ENCODE measurements around the gene GNB5. TPM values are rescaled to one million over a fixed set of nuclear protein-coding genes. Genes with fewer than 3 reads are reported as not detected.
"Not testable (repeated sequence)": the region's sequence is repeated elsewhere in the genome, so short reads cannot be mapped to it uniquely, and the experiment has no call there.

GNB5 gene
- total RNA-seq, 1 donor from 2014 or later, result 25.6 TPM

DNA sequence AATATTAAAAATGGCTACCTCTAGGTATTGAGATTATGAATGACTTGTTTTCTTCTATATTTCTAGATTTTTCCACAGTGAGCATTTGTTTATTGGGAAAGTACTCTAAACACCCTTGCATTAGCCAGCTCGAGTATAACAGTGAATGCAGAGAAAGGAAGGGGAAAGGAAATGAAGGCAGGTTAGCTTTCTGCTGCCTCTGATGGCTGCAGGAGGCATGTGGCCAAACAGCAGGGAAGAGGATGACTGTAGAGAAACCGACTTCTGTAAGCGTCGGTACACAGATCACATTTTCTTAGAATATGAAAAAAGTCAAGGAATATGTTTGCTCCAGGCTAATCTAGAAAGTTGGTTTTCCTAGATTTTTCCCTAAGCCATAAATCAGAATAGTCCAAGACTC, 19.8 kb downstream of the GNB5 start:
- DNase-seq (ENCODE audit: low read depth), result no peak
- no peak overlapping the region for H3K27ac ChIP-seq (ENCODE audit: low read depth, low read length)
- peaks cover 16% of the 10 kb centered on the region for H4K20me1 ChIP-seq (ENCODE audit: insufficient read depth, low read length)
- H3K4me3 Mint-ChIP-seq (ENCODE audit: unreplicated experiment), result no peak overlapping the region
- no peaks in the 10 kb centered on the region for H3K27me3 Mint-ChIP-seq (ENCODE audit: low read depth, unreplicated experiment)
- no peak overlapping the region for H3K4me2 ChIP-seq (ENCODE audit: low read length)
- no peak overlapping the region for H3K9ac ChIP-seq (ENCODE audit: low read length)
- no peaks in the 10 kb centered on the region for H3K27me3 ChIP-seq (ENCODE audit: insufficient read depth, low read length)
- H3K4me3 ChIP-seq (ENCODE audit: insufficient read depth, low read depth, low read length), result no peak overlapping the region
- H3K36me3 ChIP-seq (ENCODE audit: insufficient read depth, low read length), result no peaks in the 10 kb centered on the region
- TF ChIP-seq CTCF (IDR thresholded peaks at IDR 0.05; ENCODE audit: insufficient read depth, low read depth, low read length) (no peak), EZH2 (IDR thresholded peaks at IDR 0.05; ENCODE audit: insufficient read depth, low read length) (no peak)
- no peaks in the 10 kb centered on the region for H3K79me2 ChIP-seq (ENCODE audit: insufficient read depth, low read length)
- H3K36me3 Mint-ChIP-seq (ENCODE audit: low read depth, unreplicated experiment), result peaks cover 2% of the 10 kb centered on the region
- H3K4me1 Mint-ChIP-seq (ENCODE audit: low read depth, unreplicated experiment), result peaks cover 2% of the 10 kb centered on the region
- no peaks in the 10 kb centered on the region for H3K4me1 ChIP-seq (ENCODE audit: insufficient read depth, low read length)
- peaks cover 6% of the 10 kb centered on the region for H3K9me3 Mint-ChIP-seq (ENCODE audit: unreplicated experiment)
- no peak overlapping the region for H2AFZ ChIP-seq (ENCODE audit: low read depth, low read length)
- no peak for FAIRE-seq
- H3K9me3 ChIP-seq (ENCODE audit: insufficient read depth, low read depth, low read length), result no peaks in the 10 kb centered on the region
- peak overlapping the region; percentile 60 for H3K27ac Mint-ChIP-seq (ENCODE audit: unreplicated experiment)

DNA sequence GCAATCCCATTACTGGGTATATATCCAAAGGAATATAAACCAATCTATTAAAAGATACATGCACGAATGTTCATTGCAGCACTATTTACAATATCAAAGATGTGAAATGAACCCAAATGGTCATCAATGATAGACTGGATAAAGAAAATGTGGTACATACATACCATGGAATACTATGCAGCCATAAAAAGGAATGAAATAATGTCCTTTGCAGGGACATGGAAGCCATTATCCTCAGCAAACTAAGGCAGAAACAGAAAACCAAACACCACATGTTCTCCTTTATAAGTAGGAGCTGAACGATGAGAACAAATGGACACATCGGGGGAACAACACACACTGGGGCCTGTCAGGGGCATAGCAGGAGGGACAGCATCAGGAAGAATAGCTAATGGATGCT, 21.0 kb downstream of the GNB5 start:
- peaks cover 16% of the 10 kb centered on the region for H4K20me1 ChIP-seq (ENCODE audit: insufficient read depth, low read length)
- not testable (repeated sequence) for H3K27ac ChIP-seq (ENCODE audit: low read depth, low read length); H3K36me3 ChIP-seq (ENCODE audit: insufficient read depth, low read length); H3K4me3 ChIP-seq (ENCODE audit: insufficient read depth, low read depth, low read length); DNase-seq (ENCODE audit: low read depth); H3K9ac ChIP-seq (ENCODE audit: low read length); H3K36me3 Mint-ChIP-seq (ENCODE audit: low read depth, unreplicated experiment); H3K9me3 ChIP-seq (ENCODE audit: insufficient read depth, low read depth, low read length); H2AFZ ChIP-seq (ENCODE audit: low read depth, low read length); H3K4me1 ChIP-seq (ENCODE audit: insufficient read depth, low read length); H3K27me3 ChIP-seq (ENCODE audit: insufficient read depth, low read length); FAIRE-seq; H3K79me2 ChIP-seq (ENCODE audit: insufficient read depth, low read length); H3K27me3 Mint-ChIP-seq (ENCODE audit: low read depth, unreplicated experiment); H3K27ac Mint-ChIP-seq (ENCODE audit: unreplicated experiment); H3K4me3 Mint-ChIP-seq (ENCODE audit: unreplicated experiment); H3K4me2 ChIP-seq (ENCODE audit: low read length); H3K9me3 Mint-ChIP-seq (ENCODE audit: unreplicated experiment); H3K4me1 Mint-ChIP-seq (ENCODE audit: low read depth, unreplicated experiment)

GRCh38 chr15:52165494-52166131, 25.6 kb downstream of the GNB5 start:
- Mint-ChIP-seq H3K27ac (ENCODE audit: unreplicated experiment) (peak overlapping the region; percentile 12), H3K4me1 (ENCODE audit: low read depth, unreplicated experiment) (peaks cover 19% of the 10 kb centered on the region)
- not testable (repeated sequence) for H3K4me3 Mint-ChIP-seq (ENCODE audit: unreplicated experiment); FAIRE-seq; H3K4me1 ChIP-seq (ENCODE audit: insufficient read depth, low read length); H3K27ac ChIP-seq (ENCODE audit: low read depth, low read length); H4K20me1 ChIP-seq (ENCODE audit: insufficient read depth, low read length); H3K27me3 Mint-ChIP-seq (ENCODE audit: low read depth, unreplicated experiment); H3K4me3 ChIP-seq (ENCODE audit: insufficient read depth, low read depth, low read length); H3K27me3 ChIP-seq (ENCODE audit: insufficient read depth, low read length); H3K9me3 Mint-ChIP-seq (ENCODE audit: unreplicated experiment); H3K36me3 ChIP-seq (ENCODE audit: insufficient read depth, low read length); DNase-seq (ENCODE audit: low read depth); H3K36me3 Mint-ChIP-seq (ENCODE audit: low read depth, unreplicated experiment); H3K9ac ChIP-seq (ENCODE audit: low read length); H2AFZ ChIP-seq (ENCODE audit: low read depth, low read length); H3K4me2 ChIP-seq (ENCODE audit: low read length); H3K9me3 ChIP-seq (ENCODE audit: insufficient read depth, low read depth, low read length); H3K79me2 ChIP-seq (ENCODE audit: insufficient read depth, low read length)
